H1 (cell line): Measurements from ENCODE around the gene USP13. TPM values are rescaled to one million over a fixed set of nuclear protein-coding genes. Genes with fewer than 3 reads are reported as not detected.

Source experiments
- BACH1 ChIP-seq: IDR thresholded peaks from 2 replicates; pipeline ENCODE4 v1.6.1; 2012; ENCODE audit warnings: low read length, improper control_type of control experiment
- CHD7 ChIP-seq: fragments of 300-600 bp; sonication (generic); IDR thresholded peaks from 2 replicates; pipeline ENCODE4 v1.7.1; 2012; ENCODE audit warnings: low read length, moderate library complexity, mild to moderate bottlenecking, inconsistent platforms; ENCODE audit not compliant: insufficient replicate concordance
- FOSL1 ChIP-seq: IDR thresholded peaks from 2 replicates; pipeline ENCODE4 v1.6.1; 2011; ENCODE audit warnings: mild to moderate bottlenecking, low read depth, low read length, moderate library complexity; ENCODE audit not compliant: insufficient read depth
- GABPA ChIP-seq: IDR thresholded peaks from 2 replicates; pipeline ENCODE4 v1.6.1; 2011; ENCODE audit warnings: mild to moderate bottlenecking, low read length, moderate library complexity, borderline replicate concordance; ENCODE audit not compliant: insufficient read depth
- GTF2F1 ChIP-seq: IDR thresholded peaks from 2 replicates; pipeline ENCODE4 v1.6.1; 2012; ENCODE audit warnings: low read depth, low read length, improper control_type of control experiment, borderline replicate concordance
- KDM1A ChIP-seq: fragments of 200-600, 300-600 bp; sonication (generic); IDR thresholded peaks from 2 replicates; pipeline ENCODE4 v1.7.1; 2016; ENCODE audit warnings: mild to moderate bottlenecking, low read length, borderline replicate concordance
- POLR2A ChIP-seq, 2 experiments: IDR thresholded peaks; 1 replicate in 1 of 2; 2 replicates in 1 of 2; pipeline ENCODE4 v1.6.1; 2011; ENCODE audit warnings: low read depth in 2 of 2, low read length in 2 of 2, mild to moderate bottlenecking in 2 of 2; ENCODE audit errors: control extremely low read depth in 1 of 2
- RNF2 ChIP-seq: fragments of 200-900, 300-1000 bp; sonication (generic); IDR thresholded peaks from 2 replicates; pipeline ENCODE4 v1.7.1; 2016; ENCODE audit warnings: borderline replicate concordance, low read depth, mild to moderate bottlenecking, antibody characterized with exemption, low read length; ENCODE audit not compliant: poor library complexity, severe bottlenecking; ENCODE audit errors: missing control alignments
- RXRA ChIP-seq: IDR thresholded peaks from 2 replicates; pipeline ENCODE4 v1.6.1; 2011; ENCODE audit warnings: low read depth, mild to moderate bottlenecking, low read length, moderate library complexity; ENCODE audit not compliant: insufficient read depth
- TBP ChIP-seq: IDR thresholded peaks from 2 replicates; pipeline ENCODE4 v1.6.1; 2011; ENCODE audit warnings: low read depth, low read length, improper control_type of control experiment
- TEAD4 ChIP-seq: IDR thresholded peaks from 2 replicates; pipeline ENCODE4 v1.6.1; 2012; ENCODE audit warnings: low read depth, low read length, inconsistent platforms, mixed read lengths
- polyA plus RNA-seq, 7 experiments: library from polyadenylated mRNA; depleted of rRNA in 3 of 7; stranded (reverse) in 5 of 7; unstranded in 2 of 7; fragments of >200 nt in 5 of 7; fragments of 200-250 nt in 2 of 7; gene quantifications; 1 replicate in 5 of 7; 2 replicates in 1 of 7; 4 replicates in 1 of 7; pipeline versions ENCODE4 v1.2.1 to v1.2.3, GENCODE V29; 2011 to 2013; ENCODE audit warnings: missing spikeins in 2 of 7, mixed read lengths in 2 of 7
- total RNA-seq: library from RNA; stranded (reverse); fragmentation: NEBNext Ultra II Directional; extraction: Animal tissue kit (Norgen Biotek cat#: 25700); gene quantifications from 2 replicates; pipeline ENCODE4 v1.2.1, GENCODE V29; 2021

Gene USP13
- total and polyA plus RNA-seq, 2 of the 8 experiments (the other 6 are each of a cell fraction or from before 2014, with no cell fraction given), result 7.9 to 25.9 TPM

GRCh38 chr3:179719048-179719734 lies 66.4 kb downstream of the USP13 start (continued):
- no peak for TF ChIP-seq CHD7
- no peak for TF ChIP-seq GABPA
- TF ChIP-seq BACH1, result no peak
- no peak for TF ChIP-seq RNF2
- TF ChIP-seq RXRA, result no peak
- no peak for TF ChIP-seq POLR2A (IDR thresholded peaks at IDR 0.05; ENCODE audit: control extremely low read depth in 1 of 2, low read depth in 2 of 2, low read length in 2 of 2)
- TF ChIP-seq KDM1A, result no peak
- no peak for TF ChIP-seq GTF2F1
- TF ChIP-seq TEAD4, result no peak
- no peak for TF ChIP-seq FOSL1
- no peak for TF ChIP-seq TBP
